Kidney (tissue), 14 donors: ENCODE data around the gene HINFP. TPM values are rescaled to one million over a fixed set of nuclear protein-coding genes. Genes with fewer than 3 reads are reported as not detected.

Experiments used
- DNase-seq, 5 donors: peaks; one replicate each; pipeline ENCODE4 v3.0.0-alpha.2; 2013 to 2020
- FAIRE-seq: peaks from 2 replicates; lab custom pipeline; 2012; peaks lifted over from hg19 to GRCh38; lab: Jason Lieb, UNC
- H3K27ac ChIP-seq, 2 donors: one replicate each; pipeline ENCODE4 v1.7.0; 2013; ENCODE audit warnings: low read depth in 2 of 2, low read length in 2 of 2, inconsistent platforms in 1 of 2
- H3K27me3 ChIP-seq: one replicate; pipeline ENCODE4 v1.7.1; 2013; ENCODE audit warnings: low read length, inconsistent platforms; ENCODE audit not compliant: control insufficient read depth, insufficient read depth
- H3K36me3 ChIP-seq, 3 donors: one replicate each; pipeline versions ENCODE4 v1.7.0 to v1.7.1; 2013; ENCODE audit warnings: low read length in 3 of 3, control low read depth in 1 of 3, inconsistent platforms in 1 of 3; ENCODE audit not compliant: insufficient read depth in 3 of 3, control insufficient read depth in 2 of 3
- H3K4me1 ChIP-seq, 3 donors: one replicate each; pipeline versions ENCODE4 v1.7.0 to v1.7.1; 2013; ENCODE audit warnings: low read length in 3 of 3, inconsistent platforms in 1 of 3, low read depth in 1 of 3; ENCODE audit not compliant: control insufficient read depth in 2 of 3, insufficient read depth in 2 of 3
- H3K4me3 ChIP-seq, 3 donors: one replicate each; pipeline versions ENCODE4 v1.7.0 to v1.8.1; 2013; ENCODE audit warnings: low read length in 3 of 3, control low read depth in 1 of 3, inconsistent platforms in 1 of 3
- H3K9ac ChIP-seq, 3 donors: one replicate each; pipeline versions ENCODE4 v1.7.0 to v1.7.1; 2013; ENCODE audit warnings: low read length in 3 of 3, control low read depth in 1 of 3, inconsistent platforms in 1 of 3
- H3K9me3 ChIP-seq, 3 donors: one replicate each; pipeline versions ENCODE4 v1.7.0 to v1.7.1; 2013; ENCODE audit warnings: low read length in 3 of 3, control low read depth in 1 of 3, inconsistent platforms in 1 of 3; ENCODE audit not compliant: control insufficient read depth in 2 of 3, insufficient read depth in 1 of 3
- CTCF ChIP-seq: IDR thresholded peaks from 3 replicates; pipeline ENCODE4 v1.5.1; 2012; ENCODE audit warnings: mild to moderate bottlenecking, moderate library complexity, borderline replicate concordance; ENCODE audit not compliant: insufficient read depth; ENCODE audit errors: extremely low read depth
- intact Hi-C: fragments of 100-400 bp; cut with DNase I; formaldehyde crosslinking; loops from one replicate; pipeline ENCODE4 v1.11.1; 2022
- polyA plus RNA-seq: library from polyadenylated mRNA; stranded (reverse); fragments of 350-450 nt; fragmentation: Illumina TruSeq; extraction: RNeasy Lipid Tissue Mini Kit (QIAGEN cat#74804); gene quantifications from one replicate; pipeline ENCODE4 v1.2.3, GENCODE V29; 2014; ENCODE audit warnings: low read depth, low replicate concordance; ENCODE audit not compliant: insufficient read depth
- total RNA-seq: library from RNA; stranded (reverse); fragmentation: NEBNext Ultra II Directional; extraction: Animal tissue kit (Norgen Biotek cat#: 25700); gene quantifications from one replicate; pipeline ENCODE4 v1.2.1, GENCODE V29; 2021
- donor health status: control.
- donor health status: control.
- donor health status: control.
- donor health status: control.
- donor health status: control.
- donor health status: DM: yes; HTN: yes; CAD: no.
- donor health status: Normal renal cell carcinoma (clear cell type).

HINFP gene
- total and polyA plus RNA-seq, 2 donors from 2014 or later: 14.5 to 29.1 TPM

GRCh38 chr11:119091178-119091577 is 30.2 kb upstream of the HINFP start:
- Histone ChIP-seq H3K36me3 (peaks cover 0 to 10% (median 2%) of the 10 kb centered on the region in 3 donors), H3K4me1 (peaks cover 0 to 10% (median 3%) of the 10 kb centered on the region in 3 donors), H3K27me3 (no peaks in the 10 kb centered on the region), H3K9ac (no peak overlapping the region), H3K27ac (no peak overlapping the region), H3K9me3 (no peaks in the 10 kb centered on the region), H3K4me3 (no peak overlapping the region)
- no peak for DNase-seq
- no peak for TF ChIP-seq CTCF
- intact Hi-C loops: no loop called here
- FAIRE-seq: no peak

DNA sequence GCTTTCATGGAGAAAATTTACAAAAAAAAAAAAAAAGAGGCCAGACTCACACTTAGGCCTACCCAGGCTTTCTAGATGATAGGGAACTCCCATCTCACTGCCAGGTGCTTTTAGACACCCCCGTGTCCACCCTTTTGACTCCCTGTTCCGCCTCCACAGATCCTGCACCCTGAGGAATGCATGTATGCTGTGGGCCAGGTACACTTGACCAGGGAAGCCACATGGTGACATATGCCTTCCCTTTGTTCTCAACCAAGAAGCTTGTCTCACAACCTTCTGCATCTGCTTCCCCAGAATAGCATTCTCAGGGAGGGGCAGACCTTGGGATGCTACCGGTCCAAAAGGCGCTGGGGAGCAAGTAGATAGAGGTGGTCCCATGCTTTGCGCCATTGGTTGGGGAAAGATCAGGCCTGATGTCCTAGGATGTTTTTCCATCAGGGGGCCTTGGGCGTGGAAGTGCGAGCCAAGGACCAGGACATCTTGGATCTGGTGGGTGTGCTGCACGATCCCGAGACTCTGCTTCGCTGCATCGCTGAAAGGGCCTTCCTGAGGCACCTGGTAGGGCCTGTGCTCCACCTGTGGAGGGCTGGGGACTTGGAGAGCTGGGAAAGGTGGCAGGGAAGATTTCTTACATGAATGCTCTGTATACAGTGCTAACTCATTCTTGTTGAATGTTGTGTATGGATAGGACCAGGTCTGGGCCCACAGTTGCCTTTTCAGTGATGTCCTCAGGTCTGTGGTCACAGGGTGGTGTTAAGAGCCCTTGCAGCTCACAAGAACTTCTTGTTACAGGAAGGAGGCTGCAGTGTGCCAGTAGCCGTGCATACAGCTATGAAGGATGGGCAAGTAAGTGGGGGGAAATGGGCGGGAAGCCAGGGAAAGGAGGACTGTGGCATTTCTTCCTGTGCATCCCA is 29.2 kb upstream of the HINFP start:
- no peak for FAIRE-seq
- H3K4me3 ChIP-seq: peak overlapping the region in 1 of 3 donors; percentile 42
- no peaks in the 10 kb centered on the region for H3K27me3 ChIP-seq
- H3K9me3 ChIP-seq: no peaks in the 10 kb centered on the region
- DNase-seq: no peak
- intact Hi-C loops: no loop called here
- peaks cover 0 to 10% (median 3%) of the 10 kb centered on the region in 3 donors for H3K4me1 ChIP-seq
- H3K27ac ChIP-seq: no peak overlapping the region
- peak overlapping the region in 1 of 3 donors; percentile 78 for H3K9ac ChIP-seq
- TF ChIP-seq CTCF: no peak
- peaks cover 2 to 14% (median 5%) of the 10 kb centered on the region in 3 donors for H3K36me3 ChIP-seq

DNA sequence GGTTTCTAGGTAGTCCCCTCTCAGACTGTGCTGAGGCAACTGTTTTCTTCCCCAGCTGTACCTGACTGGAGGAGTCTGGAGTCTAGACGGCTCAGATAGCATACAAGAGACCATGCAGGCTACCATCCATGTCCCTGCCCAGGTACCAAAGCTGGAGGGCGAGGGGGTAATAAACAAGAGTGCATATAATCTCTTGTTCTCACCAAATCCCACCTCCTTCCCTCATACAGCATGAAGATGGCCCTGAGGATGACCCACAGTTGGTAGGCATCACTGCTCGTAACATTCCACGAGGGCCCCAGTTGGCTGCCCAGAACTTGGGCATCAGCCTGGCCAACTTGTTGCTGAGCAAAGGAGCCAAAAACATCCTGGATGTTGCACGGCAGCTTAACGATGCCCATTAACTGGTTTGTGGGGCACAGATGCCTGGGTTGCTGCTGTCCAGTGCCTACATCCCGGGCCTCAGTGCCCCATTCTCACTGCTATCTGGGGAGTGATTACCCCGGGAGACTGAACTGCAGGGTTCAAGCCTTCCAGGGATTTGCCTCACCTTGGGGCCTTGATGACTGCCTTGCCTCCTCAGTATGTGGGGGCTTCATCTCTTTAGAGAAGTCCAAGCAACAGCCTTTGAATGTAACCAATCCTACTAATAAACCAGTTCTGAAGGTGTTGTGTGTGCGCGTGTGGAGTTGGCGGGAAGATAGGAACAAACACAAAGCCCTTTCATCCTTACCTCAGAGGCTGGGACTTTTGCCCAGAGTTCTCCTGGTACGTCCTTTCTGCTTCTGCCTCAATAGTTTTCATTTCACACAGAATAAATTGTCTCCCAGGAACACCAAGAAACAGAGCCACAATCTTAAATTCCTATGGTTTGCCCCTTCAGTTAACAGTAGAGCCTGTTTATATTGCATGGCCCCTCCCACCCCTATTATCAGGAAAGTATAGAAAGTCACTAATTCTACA is 28.2 kb upstream of the HINFP start:
- no peak for FAIRE-seq
- no peak for DNase-seq
- H3K9me3 ChIP-seq: no peaks in the 10 kb centered on the region
- H3K27ac ChIP-seq: no peak overlapping the region
- H3K27me3 ChIP-seq: no peaks in the 10 kb centered on the region
- no peak for TF ChIP-seq CTCF
- H3K4me1 ChIP-seq: peaks cover 0 to 10% (median 3%) of the 10 kb centered on the region in 3 donors
- H3K4me3 ChIP-seq: peak overlapping the region; percentile 42 to 85 (median 69)
- intact Hi-C loops: no loop called here
- H3K36me3 ChIP-seq: peaks cover 2 to 20% (median 11%) of the 10 kb centered on the region in 3 donors
- peak overlapping the region in 2 of 3 donors; percentile 56 to 78 for H3K9ac ChIP-seq
